Keratinocyte (primary cell): ENCODE results near the gene MAD2L2.

ENCODE experiments used
- CTCF ChIP-seq, 3 experiments: IDR thresholded peaks in 1 of 3; conservative IDR thresholded peaks in 1 of 3; optimal IDR thresholded peaks in 1 of 3; 2 replicates in 2 of 3; 3 replicates in 1 of 3; pipeline versions ENCODE3 to v1.5.1; 2011; ENCODE audit warnings: low read length in 3 of 3, mild to moderate bottlenecking in 3 of 3, moderate library complexity in 2 of 3, control low read depth in 1 of 3, inconsistent platforms in 1 of 3; ENCODE audit not compliant: insufficient read depth in 2 of 3; ENCODE audit errors: extremely low read depth in 1 of 3
- EZH2 ChIP-seq: IDR thresholded peaks from one replicate; pipeline ENCODE4 v1.6.1; 2012; ENCODE audit warnings: inconsistent platforms, mild to moderate bottlenecking, low read length, moderate library complexity

GRCh38 chr1:11705596-11705995 lies 24.6 kb upstream of the MAD2L2 start:
- TF ChIP-seq CTCF (optimal IDR thresholded peaks at IDR 0.05 in 1 of 3, IDR thresholded peaks at IDR 0.05 in 1 of 3, conservative IDR thresholded peaks at IDR 0.05 in 1 of 3; ENCODE audit: extremely low read depth in 1 of 3, insufficient read depth in 2 of 3, low read length in 3 of 3) (no peak), EZH2 (no peak)
